Measurements from ENCODE around the gene SLC25A10.

SLC25A10 gene

DNA sequence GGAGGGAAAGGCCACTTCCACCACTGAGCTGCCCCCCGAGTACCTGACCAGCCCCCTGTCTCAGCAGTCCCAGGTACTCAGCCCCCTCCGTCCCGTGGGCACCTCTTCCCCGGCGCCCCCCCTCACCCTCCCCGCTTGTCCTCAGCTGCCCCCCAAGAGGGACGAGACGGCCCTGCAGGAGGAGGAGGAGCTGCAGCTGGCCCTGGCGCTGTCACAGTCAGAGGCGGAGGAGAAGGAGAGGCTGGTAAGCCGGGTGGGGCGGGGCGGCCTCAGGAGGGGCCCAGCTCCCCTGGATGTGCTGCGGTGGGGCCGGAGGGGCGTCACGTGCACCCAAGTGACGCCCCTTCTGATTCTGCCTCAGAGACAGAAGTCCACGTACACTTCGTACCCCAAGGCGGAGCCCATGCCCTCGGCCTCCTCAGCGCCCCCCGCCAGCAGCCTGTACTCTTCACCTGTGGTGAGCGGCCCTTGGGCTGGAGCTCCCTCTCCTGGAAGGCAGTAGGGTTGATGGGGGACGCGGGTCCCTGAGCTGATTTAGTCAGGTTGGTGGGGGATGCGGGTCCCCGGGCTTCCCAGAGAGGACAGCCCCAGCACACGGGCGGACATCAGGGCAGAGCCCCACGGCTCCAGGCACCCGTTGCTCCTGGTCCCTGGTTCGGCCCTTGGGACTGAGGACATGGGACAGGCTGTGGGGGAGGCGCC lies 18.4 kb upstream of the SLC25A10 start:
- Histone ChIP-seq H3K4me3 (ENCODE audit: low read depth in 1 of 2, low read length in 1 of 2) (no peak overlapping the region), H3K27ac (no peak overlapping the region), H3K9me3 (no peaks in the 10 kb centered on the region), H3K36me3 (peaks cover 100% of the 10 kb centered on the region), H3K27me3 (no peaks in the 10 kb centered on the region), H3K4me1 (ENCODE audit: control insufficient read depth in 1 of 2, insufficient read depth in 1 of 2, low read depth in 1 of 2, low read length in 1 of 2) (peaks cover 0 to 8% of the 10 kb centered on the region in 2 experiments)
- TF ChIP-seq, protein P1, sequence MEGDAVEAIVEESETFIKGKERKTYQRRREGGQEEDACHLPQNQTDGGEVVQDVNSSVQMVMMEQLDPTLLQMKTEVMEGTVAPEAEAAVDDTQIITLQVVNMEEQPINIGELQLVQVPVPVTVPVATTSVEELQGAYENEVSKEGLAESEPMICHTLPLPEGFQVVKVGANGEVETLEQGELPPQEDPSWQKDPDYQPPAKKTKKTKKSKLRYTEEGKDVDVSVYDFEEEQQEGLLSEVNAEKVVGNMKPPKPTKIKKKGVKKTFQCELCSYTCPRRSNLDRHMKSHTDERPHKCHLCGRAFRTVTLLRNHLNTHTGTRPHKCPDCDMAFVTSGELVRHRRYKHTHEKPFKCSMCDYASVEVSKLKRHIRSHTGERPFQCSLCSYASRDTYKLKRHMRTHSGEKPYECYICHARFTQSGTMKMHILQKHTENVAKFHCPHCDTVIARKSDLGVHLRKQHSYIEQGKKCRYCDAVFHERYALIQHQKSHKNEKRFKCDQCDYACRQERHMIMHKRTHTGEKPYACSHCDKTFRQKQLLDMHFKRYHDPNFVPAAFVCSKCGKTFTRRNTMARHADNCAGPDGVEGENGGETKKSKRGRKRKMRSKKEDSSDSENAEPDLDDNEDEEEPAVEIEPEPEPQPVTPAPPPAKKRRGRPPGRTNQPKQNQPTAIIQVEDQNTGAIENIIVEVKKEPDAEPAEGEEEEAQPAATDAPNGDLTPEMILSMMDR (IDR thresholded peaks at IDR 0.05) = no peak

DNA sequence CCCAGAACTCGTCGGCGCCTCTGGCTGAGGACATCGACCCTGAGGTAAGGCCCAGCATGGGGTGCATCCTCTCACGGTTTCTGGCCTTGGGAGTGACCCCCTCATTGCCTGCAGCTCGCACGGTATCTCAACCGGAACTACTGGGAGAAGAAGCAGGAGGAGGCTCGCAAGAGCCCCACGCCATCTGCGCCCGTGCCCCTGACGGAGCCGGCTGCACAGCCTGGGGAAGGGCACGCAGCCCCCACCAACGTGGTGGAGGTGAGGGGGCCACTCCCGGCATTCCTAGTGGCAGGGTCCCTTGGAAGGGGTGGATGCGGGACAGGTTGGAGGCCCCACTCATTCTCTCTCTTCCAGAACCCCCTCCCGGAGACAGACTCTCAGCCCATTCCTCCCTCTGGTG lies 17.3 kb upstream of the SLC25A10 start:
- Histone ChIP-seq H3K27me3 (no peaks in the 10 kb centered on the region), H3K4me1 (ENCODE audit: control insufficient read depth in 1 of 2, insufficient read depth in 1 of 2, low read depth in 1 of 2, low read length in 1 of 2) (peaks cover 0 to 8% of the 10 kb centered on the region in 2 experiments), H3K36me3 (peaks cover 100% of the 10 kb centered on the region), H3K27ac (no peak overlapping the region), H3K4me3 (ENCODE audit: low read depth in 1 of 2, low read length in 1 of 2) (no peak overlapping the region), H3K9me3 (no peaks in the 10 kb centered on the region)
- TF ChIP-seq, protein P1 (IDR thresholded peaks at IDR 0.05) = no peak

DNA sequence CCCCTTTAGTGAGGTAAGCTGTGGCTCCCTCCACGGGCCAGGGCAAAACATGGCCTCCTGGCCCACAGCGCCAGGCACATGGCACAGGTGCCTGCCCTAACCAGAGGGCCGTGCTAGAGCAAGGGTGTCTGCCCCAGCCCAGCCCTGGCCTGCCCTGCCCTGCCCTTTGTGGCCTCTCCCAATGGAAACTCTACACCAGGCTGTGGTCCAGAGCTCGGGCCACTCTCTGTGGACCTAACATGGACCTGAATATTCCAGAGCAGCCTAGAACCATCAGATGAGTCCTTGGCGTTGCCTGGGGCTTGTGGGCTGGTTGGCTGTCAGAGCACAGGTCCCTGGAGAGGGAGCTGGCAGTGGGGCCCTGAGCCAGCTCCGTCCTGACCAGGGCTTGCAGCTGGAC lies 16.9 kb upstream of the SLC25A10 start:
- Histone ChIP-seq H3K36me3 (peaks cover 99% of the 10 kb centered on the region), H3K9me3 (no peaks in the 10 kb centered on the region), H3K4me1 (ENCODE audit: control insufficient read depth in 1 of 2, insufficient read depth in 1 of 2, low read depth in 1 of 2, low read length in 1 of 2) (peaks cover 0 to 8% of the 10 kb centered on the region in 2 experiments), H3K27me3 (no peaks in the 10 kb centered on the region), H3K4me3 (ENCODE audit: low read depth in 1 of 2, low read length in 1 of 2) (no peak overlapping the region), H3K27ac (no peak overlapping the region)
- TF ChIP-seq, protein P1 (IDR thresholded peaks at IDR 0.05) = no peak

DNA sequence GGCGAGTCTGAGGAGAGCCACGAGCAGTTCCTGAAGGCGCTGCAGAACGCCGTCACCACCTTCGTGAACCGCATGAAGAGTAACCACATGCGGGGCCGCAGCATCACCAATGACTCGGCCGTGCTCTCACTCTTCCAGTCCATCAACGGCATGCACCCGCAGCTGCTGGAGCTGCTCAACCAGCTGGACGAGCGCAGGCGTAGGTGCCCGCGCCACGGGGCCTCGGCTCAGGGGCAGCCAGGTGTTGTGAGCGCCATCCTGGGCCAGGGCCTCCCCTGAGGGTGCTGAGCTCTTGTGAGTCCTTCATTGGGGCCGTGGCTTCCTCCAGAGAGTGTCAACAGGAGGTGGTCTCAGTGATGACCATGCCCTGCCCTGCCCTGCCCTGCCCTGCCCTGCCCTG lies 16.3 kb upstream of the SLC25A10 start:
- no peak overlapping the region for H3K27ac ChIP-seq
- peaks cover 0 to 8% of the 10 kb centered on the region in 2 experiments for H3K4me1 ChIP-seq (ENCODE audit: control insufficient read depth in 1 of 2, insufficient read depth in 1 of 2, low read depth in 1 of 2, low read length in 1 of 2)
- no peak overlapping the region for H3K4me3 ChIP-seq (ENCODE audit: low read depth in 1 of 2, low read length in 1 of 2)
- H3K36me3 ChIP-seq = peaks cover 99% of the 10 kb centered on the region
- H3K27me3 ChIP-seq = no peaks in the 10 kb centered on the region
- TF ChIP-seq, protein P1 (IDR thresholded peaks at IDR 0.05) = no peak
- H3K9me3 ChIP-seq = no peaks in the 10 kb centered on the region

DNA sequence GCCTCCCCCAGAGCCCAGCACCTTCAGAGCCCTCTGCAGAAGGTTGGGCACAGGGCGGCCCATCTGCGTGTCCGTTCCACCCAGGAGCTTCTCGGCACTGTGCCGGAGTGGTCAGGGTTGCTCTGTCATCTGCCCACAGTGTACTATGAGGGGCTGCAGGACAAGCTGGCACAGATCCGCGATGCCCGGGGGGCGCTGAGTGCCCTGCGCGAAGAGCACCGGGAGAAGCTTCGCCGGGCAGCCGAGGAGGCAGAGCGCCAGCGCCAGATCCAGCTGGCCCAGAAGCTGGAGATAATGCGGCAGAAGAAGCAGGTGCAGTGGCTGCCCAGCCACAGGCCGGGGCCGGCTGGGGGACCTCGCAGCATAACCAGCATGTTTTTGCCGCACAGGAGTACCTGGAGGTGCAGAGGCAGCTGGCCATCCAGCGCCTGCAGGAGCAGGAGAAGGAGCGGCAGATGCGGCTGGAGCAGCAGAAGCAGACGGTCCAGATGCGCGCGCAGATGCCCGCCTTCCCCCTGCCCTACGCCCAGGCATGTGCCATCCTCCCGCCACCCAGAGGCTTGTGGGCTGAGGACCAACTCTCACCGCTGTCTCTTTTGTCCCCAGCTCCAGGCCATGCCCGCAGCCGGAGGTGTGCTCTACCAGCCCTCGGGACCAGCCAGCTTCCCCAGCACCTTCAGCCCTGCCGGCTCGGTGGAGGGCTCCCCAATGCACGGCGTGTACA lies 15.7 kb upstream of the SLC25A10 start:
- Histone ChIP-seq H3K4me3 (ENCODE audit: low read depth in 1 of 2, low read length in 1 of 2) (no peak overlapping the region), H3K27me3 (no peaks in the 10 kb centered on the region), H3K9me3 (no peaks in the 10 kb centered on the region), H3K36me3 (peaks cover 99% of the 10 kb centered on the region), H3K4me1 (ENCODE audit: control insufficient read depth in 1 of 2, insufficient read depth in 1 of 2, low read depth in 1 of 2, low read length in 1 of 2) (peaks cover 0 to 8% of the 10 kb centered on the region in 2 experiments), H3K27ac (no peak overlapping the region)
- TF ChIP-seq, protein P1 (IDR thresholded peaks at IDR 0.05) = no peak
